SJCRH30 (cell line): ENCODE measurements around the gene ANKRD6. TPM values are rescaled to one million over a fixed set of nuclear protein-coding genes. Genes with fewer than 3 reads are reported as not detected.

ENCODE experiments used
- DNase-seq, 2 experiments: peaks; one replicate each; pipeline ENCODE4 v3.0.0-alpha.2; 2015 to 2020
- H3K27ac ChIP-seq: fragments of 250-450 bp; sonication (Bioruptor Pico); 2 replicates; pipeline ENCODE4 v1.5.1; 2020; ENCODE audit warnings: mild to moderate bottlenecking, moderate library complexity
- H3K27me3 ChIP-seq: fragments of 250-450 bp; sonication (Bioruptor Pico); 2 replicates; pipeline ENCODE4 v1.5.1; 2020; ENCODE audit warnings: mild to moderate bottlenecking, moderate library complexity
- H3K36me3 ChIP-seq: fragments of 250-450 bp; sonication (Bioruptor Pico); 2 replicates; pipeline ENCODE4 v1.5.1; 2020; ENCODE audit warnings: mild to moderate bottlenecking, moderate library complexity
- H3K4me1 ChIP-seq: fragments of 250-450 bp; sonication (Bioruptor Pico); 2 replicates; pipeline ENCODE4 v1.5.1; 2020; ENCODE audit warnings: mild to moderate bottlenecking, moderate library complexity
- H3K4me3 ChIP-seq: fragments of 250-450 bp; sonication (Bioruptor Pico); 2 replicates; pipeline ENCODE4 v1.5.1; 2020; ENCODE audit warnings: mild to moderate bottlenecking, moderate library complexity
- H3K9me3 ChIP-seq: fragments of 250-450 bp; sonication (Bioruptor Pico); replicated peaks from 2 replicates; pipeline ENCODE4 v1.5.1; 2020; ENCODE audit warnings: mild to moderate bottlenecking, moderate library complexity
- total RNA-seq: library from RNA; depleted of rRNA; stranded (reverse); fragments of >200 nt; shearing (Covaris generic); gene quantifications from 2 replicates; pipeline ENCODE4 v1.2.3, GENCODE V29; 2014

ANKRD6 gene
- total RNA-seq, 1 experiment from 2014 or later = 0.73 TPM

GRCh38 chr6:89528866-89529265, 95.9 kb downstream of the ANKRD6 start:
- no peaks in the 10 kb centered on the region for H3K9me3 ChIP-seq
- no peaks in the 10 kb centered on the region for H3K36me3 ChIP-seq
- no peak overlapping the region for H3K4me3 ChIP-seq
- H3K4me1 ChIP-seq = no peaks in the 10 kb centered on the region
- no peaks in the 10 kb centered on the region for H3K27me3 ChIP-seq
- no peak overlapping the region for H3K27ac ChIP-seq
- no peak for DNase-seq

GRCh38 chr6:89530982-89531381, 98.0 kb downstream of the ANKRD6 start:
- Histone ChIP-seq H3K36me3 (no peaks in the 10 kb centered on the region), H3K27me3 (no peaks in the 10 kb centered on the region), H3K9me3 (no peaks in the 10 kb centered on the region), H3K4me1 (no peaks in the 10 kb centered on the region), H3K4me3 (no peak overlapping the region), H3K27ac (no peak overlapping the region)
- DNase-seq = no peak

- Histone ChIP-seq H3K4me3 (no peak overlapping the region), H3K9me3 (no peaks in the 10 kb centered on the region), H3K27ac (no peak overlapping the region), H3K27me3 (no peaks in the 10 kb centered on the region), H3K36me3 (no peaks in the 10 kb centered on the region), H3K4me1 (no peaks in the 10 kb centered on the region)
- peak; percentile 44 to 64 for DNase-seq
Measured at GRCh38 chr6:89536231-89536630, 103.3 kb downstream of the ANKRD6 start.

GRCh38 chr6:89539779-89540178, 106.8 kb downstream of the ANKRD6 start:
- no peaks in the 10 kb centered on the region for H3K9me3 ChIP-seq
- no peaks in the 10 kb centered on the region for H3K27me3 ChIP-seq
- H3K27ac ChIP-seq = no peak overlapping the region
- DNase-seq = no peak
- H3K4me3 ChIP-seq = no peak overlapping the region
- H3K36me3 ChIP-seq = no peaks in the 10 kb centered on the region
- H3K4me1 ChIP-seq = no peaks in the 10 kb centered on the region

- Histone ChIP-seq H3K27ac (no peak overlapping the region), H3K27me3 (no peaks in the 10 kb centered on the region), H3K4me1 (no peaks in the 10 kb centered on the region)
Measured at GRCh38 chr6:89542081-89542857, 109.3 kb downstream of the ANKRD6 start.

GRCh38 chr6:89542866-89543265, 109.9 kb downstream of the ANKRD6 start:
- Histone ChIP-seq H3K27me3 (no peaks in the 10 kb centered on the region), H3K4me3 (no peak overlapping the region), H3K27ac (no peak overlapping the region), H3K36me3 (no peaks in the 10 kb centered on the region), H3K9me3 (no peaks in the 10 kb centered on the region), H3K4me1 (no peaks in the 10 kb centered on the region)
- no peak for DNase-seq

More at GRCh38 chr6:89542081-89542857, 109.3 kb downstream of the ANKRD6 start:
- no peak for DNase-seq
- Histone ChIP-seq H3K4me3 (no peak overlapping the region), H3K36me3 (no peaks in the 10 kb centered on the region), H3K9me3 (no peaks in the 10 kb centered on the region)

GRCh38 chr6:89547281-89547680, 114.3 kb downstream of the ANKRD6 start:
- Histone ChIP-seq H3K9me3 (no peaks in the 10 kb centered on the region), H3K4me1 (no peaks in the 10 kb centered on the region), H3K36me3 (no peaks in the 10 kb centered on the region), H3K4me3 (no peak overlapping the region), H3K27ac (no peak overlapping the region), H3K27me3 (no peaks in the 10 kb centered on the region)
- DNase-seq = no peak

- Histone ChIP-seq H3K9me3 (no peaks in the 10 kb centered on the region), H3K27me3 (no peaks in the 10 kb centered on the region), H3K4me3 (no peak overlapping the region), H3K36me3 (no peaks in the 10 kb centered on the region), H3K4me1 (no peaks in the 10 kb centered on the region), H3K27ac (no peak overlapping the region)
- peak in 1 of 2 experiments; percentile 20 for DNase-seq
Measured at GRCh38 chr6:89553431-89553830, 120.5 kb downstream of the ANKRD6 start.

- DNase-seq = no peak
- H3K4me3 ChIP-seq = no peak overlapping the region
- H3K4me1 ChIP-seq = no peaks in the 10 kb centered on the region
- H3K27ac ChIP-seq = no peak overlapping the region
- H3K27me3 ChIP-seq = no peaks in the 10 kb centered on the region
- no peaks in the 10 kb centered on the region for H3K9me3 ChIP-seq
- H3K36me3 ChIP-seq = no peaks in the 10 kb centered on the region
Measured at GRCh38 chr6:89554106-89554505, 121.2 kb downstream of the ANKRD6 start.

- Histone ChIP-seq H3K36me3 (no peaks in the 10 kb centered on the region), H3K27ac (no peak overlapping the region), H3K9me3 (no peaks in the 10 kb centered on the region), H3K4me1 (no peaks in the 10 kb centered on the region), H3K4me3 (no peak overlapping the region), H3K27me3 (no peaks in the 10 kb centered on the region)
- DNase-seq = no peak
Measured at GRCh38 chr6:89555031-89555430, 122.1 kb downstream of the ANKRD6 start.

GRCh38 chr6:89555806-89556205, 122.9 kb downstream of the ANKRD6 start:
- no peak overlapping the region for H3K27ac ChIP-seq
- no peaks in the 10 kb centered on the region for H3K9me3 ChIP-seq
- no peak for DNase-seq

GRCh38 chr6:89559487-89559886, 126.5 kb downstream of the ANKRD6 start:
- no peaks in the 10 kb centered on the region for H3K27me3 ChIP-seq
- H3K27ac ChIP-seq = no peak overlapping the region
- H3K36me3 ChIP-seq = no peaks in the 10 kb centered on the region
- no peak overlapping the region for H3K4me3 ChIP-seq
- H3K9me3 ChIP-seq = no peaks in the 10 kb centered on the region
- no peaks in the 10 kb centered on the region for H3K4me1 ChIP-seq
- DNase-seq = peak in 1 of 2 experiments; percentile 41

More at GRCh38 chr6:89555806-89556205, 122.9 kb downstream of the ANKRD6 start:
- H3K4me3 ChIP-seq = no peak overlapping the region
- no peaks in the 10 kb centered on the region for H3K4me1 ChIP-seq
- no peaks in the 10 kb centered on the region for H3K36me3 ChIP-seq
- H3K27me3 ChIP-seq = no peaks in the 10 kb centered on the region

- H3K27me3 ChIP-seq = no peaks in the 10 kb centered on the region
- H3K4me3 ChIP-seq = peak overlapping the region; percentile 13; the same call in 1 of the 2 replicates
- H3K36me3 ChIP-seq = no peaks in the 10 kb centered on the region
- DNase-seq = peak; percentile 24 to 31
- no peaks in the 10 kb centered on the region for H3K9me3 ChIP-seq
- no peak overlapping the region for H3K27ac ChIP-seq
- no peaks in the 10 kb centered on the region for H3K4me1 ChIP-seq
Measured at GRCh38 chr6:89562093-89562973, 129.4 kb downstream of the ANKRD6 start.

GRCh38 chr6:89563866-89564265, 130.9 kb downstream of the ANKRD6 start:
- H3K4me3 ChIP-seq = no peak overlapping the region
- DNase-seq = no peak
- H3K9me3 ChIP-seq = no peaks in the 10 kb centered on the region
- no peaks in the 10 kb centered on the region for H3K4me1 ChIP-seq
- no peaks in the 10 kb centered on the region for H3K36me3 ChIP-seq
- no peaks in the 10 kb centered on the region for H3K27me3 ChIP-seq
- H3K27ac ChIP-seq = no peak overlapping the region

GRCh38 chr6:89564752-89565427, 131.9 kb downstream of the ANKRD6 start:
- H3K27me3 ChIP-seq = no peaks in the 10 kb centered on the region
- no peak for DNase-seq
- H3K4me3 ChIP-seq = no peak overlapping the region
- no peaks in the 10 kb centered on the region for H3K4me1 ChIP-seq
- no peaks in the 10 kb centered on the region for H3K9me3 ChIP-seq
- no peak overlapping the region for H3K27ac ChIP-seq
- no peaks in the 10 kb centered on the region for H3K36me3 ChIP-seq
